OCI-LY3 (cell line): ENCODE data around the gene MED12L.

ENCODE experiments used
- EZH2phosphoT487 ChIP-seq: fragments of 200-600 bp; shearing (Covaris generic); IDR thresholded peaks from 2 replicates; pipeline ENCODE4 v1.6.1; 2018; ENCODE audit warnings: antibody characterized with exemption, mixed run types, low read depth
- TF ChIP-seq, protein P1 (sequence below): fragments of 200-600, 300-600 bp; sonication (generic); IDR thresholded peaks from 2 replicates; pipeline ENCODE4 v1.5.1; 2014; ENCODE audit warnings: antibody characterized with exemption, low read length, low read depth

DNA sequence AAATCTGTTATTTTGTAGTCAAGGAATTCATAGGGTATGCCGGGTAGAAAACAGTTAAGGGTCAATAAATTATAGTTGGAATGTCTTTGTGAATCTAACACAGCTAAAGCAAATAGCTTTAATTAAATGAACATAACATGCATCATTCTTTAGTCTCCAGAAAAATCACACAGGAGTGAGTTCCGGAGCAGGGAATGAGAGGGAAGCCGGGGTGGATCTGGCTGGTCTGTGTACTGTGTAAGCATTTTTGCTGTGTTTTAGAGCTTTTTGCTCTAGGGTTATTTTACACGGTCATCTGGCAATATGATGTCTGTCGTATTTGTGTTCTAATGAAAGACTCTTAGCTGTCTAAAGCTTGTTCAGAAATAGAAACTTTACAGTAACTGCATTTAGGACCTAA, 57.5 kb downstream of the MED12L start:
- TF ChIP-seq, protein P1, sequence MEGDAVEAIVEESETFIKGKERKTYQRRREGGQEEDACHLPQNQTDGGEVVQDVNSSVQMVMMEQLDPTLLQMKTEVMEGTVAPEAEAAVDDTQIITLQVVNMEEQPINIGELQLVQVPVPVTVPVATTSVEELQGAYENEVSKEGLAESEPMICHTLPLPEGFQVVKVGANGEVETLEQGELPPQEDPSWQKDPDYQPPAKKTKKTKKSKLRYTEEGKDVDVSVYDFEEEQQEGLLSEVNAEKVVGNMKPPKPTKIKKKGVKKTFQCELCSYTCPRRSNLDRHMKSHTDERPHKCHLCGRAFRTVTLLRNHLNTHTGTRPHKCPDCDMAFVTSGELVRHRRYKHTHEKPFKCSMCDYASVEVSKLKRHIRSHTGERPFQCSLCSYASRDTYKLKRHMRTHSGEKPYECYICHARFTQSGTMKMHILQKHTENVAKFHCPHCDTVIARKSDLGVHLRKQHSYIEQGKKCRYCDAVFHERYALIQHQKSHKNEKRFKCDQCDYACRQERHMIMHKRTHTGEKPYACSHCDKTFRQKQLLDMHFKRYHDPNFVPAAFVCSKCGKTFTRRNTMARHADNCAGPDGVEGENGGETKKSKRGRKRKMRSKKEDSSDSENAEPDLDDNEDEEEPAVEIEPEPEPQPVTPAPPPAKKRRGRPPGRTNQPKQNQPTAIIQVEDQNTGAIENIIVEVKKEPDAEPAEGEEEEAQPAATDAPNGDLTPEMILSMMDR: no peak
- no peak for TF ChIP-seq EZH2phosphoT487
